Osteocyte (in vitro differentiated cells): ENCODE results near the gene TNS3. TPM values are rescaled to one million over a fixed set of nuclear protein-coding genes. Genes with fewer than 3 reads are reported as not detected.

ENCODE experiments used
- DNase-seq: peaks from one replicate; pipeline ENCODE4 v3.0.0; 2021; ENCODE audit warnings: mixed read lengths; ENCODE audit not compliant: unreplicated experiment; ENCODE audit errors: extremely low spot score
- H3K27ac Mint-ChIP-seq: one replicate; pipeline ENCODE4 v1.8.0; 2021; ENCODE audit warnings: mild to moderate bottlenecking, mixed read lengths; ENCODE audit not compliant: unreplicated experiment
- H3K27me3 Mint-ChIP-seq: one replicate; pipeline ENCODE4 v1.8.0; 2021; ENCODE audit warnings: mixed read lengths; ENCODE audit not compliant: unreplicated experiment
- H3K36me3 Mint-ChIP-seq: one replicate; pipeline ENCODE4 v1.8.0; 2021; ENCODE audit warnings: mixed read lengths; ENCODE audit not compliant: unreplicated experiment
- H3K4me1 Mint-ChIP-seq: one replicate; pipeline ENCODE4 v1.8.0; 2021; ENCODE audit warnings: mixed read lengths; ENCODE audit not compliant: unreplicated experiment
- H3K4me3 Mint-ChIP-seq: one replicate; pipeline ENCODE4 v1.8.0; 2021; ENCODE audit warnings: mild to moderate bottlenecking, moderate library complexity, mixed read lengths; ENCODE audit not compliant: unreplicated experiment
- H3K9me3 Mint-ChIP-seq: one replicate; pipeline ENCODE4 v1.8.0; 2021; ENCODE audit warnings: mixed read lengths; ENCODE audit not compliant: unreplicated experiment
- CTCF ChIP-seq: fragments of 200-600 bp; sonication (generic); IDR thresholded peaks from 2 replicates; pipeline ENCODE4 v1.5.0; 2021; ENCODE audit warnings: antibody characterized with exemption, mild to moderate bottlenecking, moderate library complexity
- total RNA-seq: library from RNA; stranded (reverse); gene quantifications from 2 replicates; pipeline ENCODE4 v1.2.1, GENCODE V29; 2021

The TNS3 gene
- total RNA-seq, 1 donor from 2014 or later: 93.8 TPM

- no peak overlapping the region for H3K4me3 Mint-ChIP-seq
- no peak for TF ChIP-seq CTCF
- H3K9me3 Mint-ChIP-seq: no peaks in the 10 kb centered on the region
- H3K36me3 Mint-ChIP-seq: peaks cover 7% of the 10 kb centered on the region
- no peaks in the 10 kb centered on the region for H3K27me3 Mint-ChIP-seq
- peaks cover 53% of the 10 kb centered on the region for H3K4me1 Mint-ChIP-seq
- DNase-seq: no peak
- H3K27ac Mint-ChIP-seq: no peak overlapping the region
Measured at GRCh38 chr7:47376991-47377616, 204.8 kb downstream of the TNS3 start.

- Mint-ChIP-seq H3K9me3 (no peaks in the 10 kb centered on the region), H3K27ac (peak overlapping the region; percentile 37), H3K27me3 (no peaks in the 10 kb centered on the region), H3K36me3 (peaks cover 6% of the 10 kb centered on the region), H3K4me3 (no peak overlapping the region), H3K4me1 (peaks cover 48% of the 10 kb centered on the region)
- no peak for DNase-seq
- TF ChIP-seq CTCF: no peak
Measured at GRCh38 chr7:47375121-47375938, 206.6 kb downstream of the TNS3 start.

GRCh38 chr7:47374538-47374937 is 207.4 kb downstream of the TNS3 start:
- no peaks in the 10 kb centered on the region for H3K9me3 Mint-ChIP-seq
- H3K27ac Mint-ChIP-seq: no peak overlapping the region
- no peak for DNase-seq
- H3K36me3 Mint-ChIP-seq: peaks cover 9% of the 10 kb centered on the region
- no peak overlapping the region for H3K4me3 Mint-ChIP-seq
- H3K27me3 Mint-ChIP-seq: no peaks in the 10 kb centered on the region
- no peak for TF ChIP-seq CTCF
- H3K4me1 Mint-ChIP-seq: peaks cover 40% of the 10 kb centered on the region

GRCh38 chr7:47373871-47374451 is 207.9 kb downstream of the TNS3 start:
- H3K36me3 Mint-ChIP-seq: peaks cover 12% of the 10 kb centered on the region
- no peak for DNase-seq
- H3K9me3 Mint-ChIP-seq: no peaks in the 10 kb centered on the region
- no peak for TF ChIP-seq CTCF
- peaks cover 35% of the 10 kb centered on the region for H3K4me1 Mint-ChIP-seq
- no peak overlapping the region for H3K27ac Mint-ChIP-seq
- no peaks in the 10 kb centered on the region for H3K27me3 Mint-ChIP-seq
- no peak overlapping the region for H3K4me3 Mint-ChIP-seq
